ENCODE data around the gene DENND2A. TPM values are rescaled to one million over a fixed set of nuclear protein-coding genes. Genes with fewer than 3 reads are reported as not detected.
"Not testable (repeated sequence)": the region's sequence is repeated elsewhere in the genome, so short reads cannot be mapped to it uniquely, and the experiment has no call there.

DENND2A gene
- polyA plus RNA-seq, 5 donors, result 36.9 to 43.7 (median 41.1) TPM

DNA sequence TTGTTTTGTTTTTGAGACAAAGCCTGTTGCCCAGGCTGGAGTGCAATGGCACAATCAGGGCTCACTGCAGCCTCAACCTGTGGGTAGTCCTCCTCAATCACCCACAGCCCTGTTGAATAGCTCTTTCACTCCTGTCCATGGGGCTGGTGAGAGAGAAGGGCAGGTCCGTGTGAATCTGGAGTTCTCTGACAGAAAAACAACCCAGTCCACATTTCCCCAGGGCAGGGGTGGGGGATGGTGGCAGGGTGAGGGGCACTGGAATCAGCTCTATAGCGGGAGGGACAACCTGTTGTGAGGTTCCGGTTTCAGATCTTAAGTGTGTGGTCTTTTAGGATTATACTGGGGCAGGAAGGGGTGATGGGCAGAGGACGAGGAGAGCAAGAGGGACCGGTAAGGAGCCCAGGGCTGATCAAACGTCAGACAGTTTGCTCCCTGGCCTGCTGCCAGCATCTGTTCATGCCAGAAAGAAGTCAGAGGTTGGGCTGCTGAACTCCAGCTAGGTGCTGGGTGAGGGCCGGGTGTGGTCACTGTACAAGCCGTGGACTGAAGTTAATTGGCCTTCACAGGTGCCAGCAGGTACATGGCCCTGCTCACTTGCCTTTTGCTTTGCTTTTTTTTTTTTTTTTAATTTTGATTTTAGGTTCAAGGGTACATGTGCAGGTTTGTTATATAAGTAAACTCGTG lies 128.2 kb downstream of the DENND2A start:
- DNase-seq, result no peak

DNA sequence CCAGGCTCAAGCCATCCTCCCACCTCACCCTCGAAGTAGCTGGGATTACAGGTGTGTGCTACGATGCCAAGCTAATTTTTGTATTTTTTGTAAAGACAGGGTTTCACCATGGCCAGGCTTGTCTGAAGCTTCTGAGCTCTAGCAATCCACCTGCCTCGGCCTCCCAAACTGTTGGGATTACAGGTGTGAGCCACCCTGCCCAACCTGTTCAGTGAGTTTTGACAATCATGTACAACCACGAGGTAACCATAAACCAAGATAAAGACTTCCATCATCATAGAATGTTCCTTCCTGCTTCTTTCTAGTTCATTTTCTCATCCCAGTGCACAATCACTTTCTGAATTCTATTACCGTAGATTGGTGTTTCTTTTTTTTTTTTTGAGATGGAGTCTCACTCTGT lies 130.8 kb downstream of the DENND2A start:
- no peak for DNase-seq

DNA sequence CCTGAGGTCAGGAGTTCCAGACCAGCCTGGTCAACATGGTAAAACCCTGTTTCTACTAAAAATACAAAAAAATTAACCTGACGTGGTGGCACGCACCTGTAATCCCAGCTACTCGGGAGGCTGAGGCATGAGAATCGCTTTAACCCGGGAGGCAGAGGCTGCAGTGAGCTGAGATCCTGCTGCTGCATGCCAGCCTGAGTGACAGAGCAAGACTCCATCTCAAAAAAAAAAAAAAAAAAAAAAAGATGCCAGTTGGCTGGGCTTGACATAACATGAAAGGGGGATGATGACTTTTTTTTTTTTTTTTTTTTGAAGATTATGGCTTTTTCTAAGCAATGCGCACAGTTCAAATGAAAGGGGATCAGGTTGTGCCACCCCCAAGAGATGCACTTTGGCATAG lies 133.1 kb downstream of the DENND2A start:
- not testable (repeated sequence) for DNase-seq

DNA sequence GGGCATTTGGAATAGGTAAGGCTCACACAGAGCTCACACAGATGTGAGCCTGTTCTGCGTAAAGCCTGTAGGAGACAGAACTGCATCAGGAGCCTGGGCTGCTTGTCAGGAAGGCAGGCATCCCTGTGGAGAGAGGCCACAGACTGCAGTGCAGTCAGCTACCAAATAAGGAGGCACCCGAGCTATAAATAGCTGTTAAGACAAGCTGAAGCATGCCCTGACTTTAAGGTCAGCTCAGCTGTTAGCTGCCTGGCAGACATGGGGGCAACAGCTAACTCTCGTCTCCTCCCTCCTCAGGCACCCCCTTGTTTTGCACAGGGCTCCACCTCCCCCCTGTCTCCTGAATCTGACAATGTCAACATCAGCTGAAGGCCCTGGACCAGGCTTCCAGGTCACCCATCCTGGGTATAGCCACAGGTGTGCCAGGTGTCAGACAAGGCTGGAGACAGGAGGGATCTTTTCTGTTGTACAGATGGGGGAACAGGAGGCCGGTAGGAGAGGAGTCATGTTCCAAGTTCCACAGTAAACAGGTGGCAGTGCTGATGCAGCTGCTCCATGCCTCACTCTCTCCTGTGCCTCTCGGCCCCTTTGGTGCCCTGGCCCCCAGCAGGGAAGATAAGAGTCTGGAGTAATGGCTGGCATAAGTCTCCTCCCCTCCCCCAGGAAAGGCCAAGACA lies 133.7 kb downstream of the DENND2A start:
- no peak for DNase-seq

DNA sequence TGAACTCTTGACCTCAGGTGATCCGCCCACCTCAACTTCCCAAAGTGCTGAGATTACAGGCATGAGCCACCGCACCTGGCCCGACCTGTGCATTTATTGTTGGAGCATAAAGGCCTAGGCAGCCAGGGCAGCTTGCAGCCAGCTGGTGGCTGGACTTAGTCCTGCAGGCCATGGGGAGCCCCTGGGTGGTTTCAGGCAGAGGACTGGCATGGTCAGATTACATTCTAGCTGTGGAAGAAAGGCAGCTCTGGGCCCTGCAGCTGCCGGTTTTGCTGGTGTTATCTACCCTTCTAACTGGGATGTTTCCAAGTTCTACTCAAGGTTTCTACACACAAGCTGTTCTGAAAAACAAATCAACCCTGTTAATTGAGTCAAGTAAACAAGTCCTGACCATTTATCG lies 138.6 kb downstream of the DENND2A start:
- DNase-seq, result no peak

DNA sequence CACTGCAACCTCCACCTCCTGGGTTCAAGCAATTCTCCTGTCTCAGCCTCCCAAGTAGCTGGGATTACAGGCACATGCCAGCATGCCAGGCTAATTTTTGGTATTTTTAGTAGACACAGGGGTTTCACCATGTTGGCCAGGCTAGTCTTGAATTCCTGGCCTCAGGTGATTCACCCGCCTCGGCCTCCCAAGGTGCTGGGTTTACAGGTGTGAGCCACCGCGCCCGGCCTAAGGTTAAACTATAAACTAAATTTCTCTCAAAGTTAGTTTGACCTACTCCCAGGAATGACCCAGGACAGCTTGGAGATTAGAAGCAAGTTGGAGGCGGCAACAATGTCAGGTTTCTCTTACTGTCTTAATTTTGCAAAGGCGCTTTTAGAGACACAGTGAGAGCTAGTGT lies 142.8 kb downstream of the DENND2A start:
- not testable (repeated sequence) for DNase-seq

DNA sequence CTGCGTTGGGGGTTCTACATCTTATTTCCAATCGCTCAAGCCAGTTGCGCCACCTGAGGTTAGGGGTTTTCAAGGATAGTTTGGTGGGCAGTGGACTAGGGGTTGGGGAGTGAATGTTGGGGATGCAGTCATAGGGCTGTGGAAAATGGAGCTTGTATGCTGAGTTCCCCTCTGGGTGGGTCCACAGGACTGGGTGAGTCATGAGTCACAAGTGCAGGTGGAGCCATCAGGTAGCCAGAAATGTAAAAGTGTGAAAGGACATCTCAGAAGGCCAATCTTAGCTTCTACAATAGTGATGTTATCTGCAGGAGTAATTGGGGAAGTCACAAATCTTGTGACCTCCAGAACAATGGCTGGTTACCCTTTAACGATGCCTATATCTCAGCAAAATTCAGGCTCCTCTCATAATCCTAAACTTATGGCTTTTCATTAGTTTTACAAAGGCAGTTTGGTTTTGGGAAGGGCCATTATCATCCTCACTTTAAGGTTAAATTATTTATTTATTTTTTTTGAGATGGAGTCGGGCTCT lies 143.3 kb downstream of the DENND2A start:
- no peak for DNase-seq

DNA sequence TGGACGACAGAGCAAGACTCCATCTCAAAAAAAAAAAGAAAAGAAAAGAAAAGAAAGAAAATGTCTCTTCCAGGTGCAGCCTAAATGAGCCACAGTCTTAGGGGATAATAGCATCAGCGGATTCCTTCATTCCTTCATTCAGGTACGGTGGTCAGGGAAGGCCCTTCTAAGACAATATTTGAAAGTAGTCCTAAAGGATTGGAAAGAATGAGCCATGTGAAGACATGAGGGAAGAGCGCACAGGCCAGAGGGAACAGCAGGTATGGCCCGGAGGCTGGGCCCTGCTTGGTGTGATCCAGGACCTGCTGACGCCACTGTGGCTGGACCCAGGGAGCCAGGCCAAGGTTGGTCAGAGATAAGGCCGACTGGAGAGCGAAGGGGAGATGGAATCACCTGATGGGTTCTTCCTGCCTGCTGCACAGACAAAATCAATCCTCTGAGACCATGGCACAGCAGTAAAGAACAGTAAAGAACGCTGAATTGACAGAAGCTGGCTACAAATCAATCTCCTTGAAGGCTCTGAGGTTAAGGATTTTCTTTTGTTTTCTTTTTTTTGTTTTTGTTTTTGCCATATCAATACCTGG lies 145.0 kb downstream of the DENND2A start:
- DNase-seq, result no peak

DNA sequence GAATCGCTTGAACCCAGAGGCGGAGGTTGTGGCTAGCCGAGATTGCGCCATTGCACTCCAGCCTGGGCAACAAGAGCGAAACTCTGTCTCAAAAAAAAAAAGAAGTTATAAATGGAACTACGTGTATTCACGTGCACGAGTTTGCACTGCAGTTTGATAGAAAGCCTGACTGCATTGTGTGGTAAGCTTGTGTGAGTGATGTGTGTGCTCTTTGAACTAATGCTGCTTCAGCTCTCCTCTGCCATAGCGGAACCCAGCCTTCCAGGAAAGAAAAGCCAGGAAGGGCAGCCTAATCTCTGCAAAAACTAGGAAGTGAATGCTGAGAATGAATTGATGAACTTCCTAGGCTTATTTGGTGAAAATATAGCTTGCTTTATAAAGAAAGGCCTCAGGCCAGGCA lies 145.7 kb downstream of the DENND2A start:
- no peak for DNase-seq

DNA sequence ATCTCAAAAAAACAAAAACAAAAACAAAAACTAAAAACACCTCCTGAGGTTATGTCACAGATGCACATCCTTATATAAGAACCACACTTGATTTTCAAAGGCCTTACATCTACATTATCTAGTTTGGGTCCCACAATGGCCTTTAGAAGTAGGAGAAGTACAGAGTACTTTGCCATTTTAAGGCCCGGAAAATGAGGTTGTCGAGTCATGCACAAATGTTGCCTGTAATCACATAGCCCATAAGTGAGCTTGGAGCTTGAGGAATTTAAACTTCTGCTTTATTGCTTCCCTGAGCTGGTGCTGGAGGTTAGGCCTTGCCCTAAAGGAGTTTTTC lies 151.6 kb downstream of the DENND2A start:
- no peak for DNase-seq

DNA sequence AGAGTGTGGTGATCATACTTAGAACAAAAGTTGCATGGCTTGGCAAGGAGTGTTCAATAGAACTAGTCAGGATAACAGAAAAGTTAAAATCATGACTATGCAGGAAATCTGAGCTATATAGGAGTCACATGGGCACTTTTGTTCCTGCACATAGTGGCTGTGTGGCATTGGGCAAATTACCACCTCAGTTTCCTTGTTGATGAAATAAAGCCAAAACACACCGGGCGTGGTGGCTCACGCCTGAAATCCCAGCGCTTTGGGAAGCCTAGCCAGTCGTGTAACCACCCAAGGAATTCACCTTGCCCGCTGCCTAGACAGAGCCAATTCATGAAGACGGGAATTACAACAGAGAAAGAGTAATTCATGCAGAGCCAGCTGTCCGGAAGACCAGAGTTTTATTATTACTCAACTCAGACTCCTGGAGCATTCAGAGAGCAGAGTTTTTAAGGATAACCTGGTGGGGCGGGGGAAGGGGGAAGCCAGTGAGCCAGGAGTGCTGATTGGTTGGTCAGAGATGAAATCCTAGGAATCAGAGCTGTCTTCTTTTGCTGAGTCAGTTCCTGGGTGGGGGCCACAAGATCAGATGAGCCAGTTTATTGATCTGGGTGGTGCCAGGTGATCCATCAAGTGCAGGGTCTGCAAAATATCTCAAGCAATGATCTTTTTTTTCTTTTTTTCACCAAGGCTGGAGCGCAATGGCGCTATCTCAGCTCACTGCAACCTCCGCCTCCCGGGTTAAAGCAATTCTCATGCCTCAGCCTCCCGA lies 154.9 kb downstream of the DENND2A start:
- DNase-seq, result no peak

DNA sequence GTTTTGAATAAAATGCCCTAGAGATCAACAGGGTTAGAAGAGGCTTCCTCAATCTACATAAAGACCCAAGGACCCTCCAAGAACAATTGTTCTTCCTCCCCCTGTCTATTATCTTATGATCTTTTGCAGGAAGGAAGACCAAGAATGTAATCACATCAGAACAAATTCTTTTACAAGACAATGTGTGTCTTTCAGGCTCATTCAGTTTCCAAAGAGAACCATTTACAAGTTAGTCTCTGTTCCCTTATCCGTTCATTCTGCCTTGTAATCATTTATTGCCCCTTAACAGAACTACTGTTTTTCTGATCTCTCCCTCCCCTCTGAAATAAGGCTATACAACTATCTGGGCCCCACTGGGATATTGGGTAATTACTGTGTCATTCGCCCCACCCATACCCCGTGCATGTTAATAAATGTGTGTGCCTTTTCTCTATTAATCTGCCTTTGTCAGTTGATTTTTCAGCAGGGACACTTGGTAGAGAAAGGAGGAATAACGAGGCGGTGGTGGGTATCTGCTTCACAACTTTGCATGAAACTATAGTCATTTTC lies 155.6 kb downstream of the DENND2A start:
- DNase-seq, result no peak

DNA sequence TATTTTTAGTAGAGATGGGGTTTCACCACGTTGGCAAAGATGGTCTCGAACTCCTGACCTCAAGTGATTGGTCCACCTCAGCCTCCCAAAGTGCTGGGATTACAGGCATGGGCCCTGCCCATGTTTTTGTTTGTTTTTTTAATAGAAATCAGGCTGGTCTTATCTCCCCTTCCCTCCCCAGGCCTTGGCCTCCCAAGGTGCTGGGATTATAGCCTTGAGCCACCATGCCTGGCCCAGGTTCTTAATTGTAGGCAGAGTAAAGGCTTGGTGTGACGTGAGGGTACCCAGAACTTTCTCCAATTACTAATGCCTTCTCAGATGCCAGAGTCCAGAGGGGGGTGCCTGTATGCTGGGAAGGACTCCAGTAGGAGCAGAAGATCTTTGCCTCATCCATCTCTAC lies 156.1 kb downstream of the DENND2A start:
- no peak for DNase-seq

DNA sequence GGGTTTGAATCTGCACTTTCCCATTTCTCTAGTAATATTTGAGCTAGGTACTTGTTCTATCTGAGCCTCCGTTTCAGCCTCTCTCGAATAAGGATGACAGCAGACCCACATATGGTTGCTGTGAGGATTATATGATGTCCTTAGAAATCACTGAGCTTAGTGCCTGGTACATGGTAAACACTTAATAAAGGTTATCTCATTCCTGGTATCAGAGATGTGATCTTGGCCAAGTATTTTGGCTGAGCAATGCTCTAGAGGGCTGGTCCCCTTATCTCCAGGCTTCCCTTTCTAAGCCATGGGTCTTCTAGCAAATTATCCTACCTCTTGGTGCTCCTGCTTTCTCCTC lies 160.9 kb downstream of the DENND2A start:
- DNase-seq, result no peak

DNA sequence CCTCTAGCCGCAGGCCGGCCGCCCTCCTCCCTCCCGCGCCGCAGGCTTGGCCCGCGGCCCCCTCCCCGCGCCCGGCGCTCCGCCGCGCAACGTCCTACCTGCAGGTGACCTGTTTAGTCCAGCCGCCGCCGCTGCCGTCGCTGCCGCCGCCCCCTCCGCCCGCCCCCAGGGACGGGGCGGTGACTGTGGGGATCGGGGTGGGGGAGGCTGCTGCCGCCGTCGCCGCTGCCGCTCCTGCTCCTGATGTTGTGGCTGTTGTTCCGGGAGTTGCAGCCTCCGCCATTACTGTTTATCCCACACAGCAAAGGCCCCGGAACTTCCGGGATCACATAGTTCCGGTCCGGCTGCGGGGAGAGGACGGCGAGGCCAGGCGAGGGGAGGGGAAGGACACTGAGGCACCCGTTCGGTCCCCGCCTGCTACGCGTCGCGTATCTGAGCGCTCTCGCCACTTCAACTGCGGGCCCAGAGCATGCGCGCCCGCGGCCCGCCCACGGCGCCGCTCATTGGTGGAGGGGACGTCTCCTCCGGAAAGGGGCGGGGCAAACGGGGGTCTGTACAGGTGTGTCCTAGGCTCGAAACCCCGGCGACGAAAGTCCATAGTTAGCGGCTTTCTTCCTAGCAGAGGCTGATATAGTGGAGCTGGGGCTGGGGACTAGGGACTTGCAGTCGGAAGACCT lies 161.4 kb downstream of the DENND2A start, which contains the start of gene MKRN1:
Gene MKRN1, minus strand, starts transcription at position 444 of the 677 bp plus-strand sequence. Its CDS starts 161 bp downstream, at position 283.
- DNase-seq, result peak; percentile 91

DNA sequence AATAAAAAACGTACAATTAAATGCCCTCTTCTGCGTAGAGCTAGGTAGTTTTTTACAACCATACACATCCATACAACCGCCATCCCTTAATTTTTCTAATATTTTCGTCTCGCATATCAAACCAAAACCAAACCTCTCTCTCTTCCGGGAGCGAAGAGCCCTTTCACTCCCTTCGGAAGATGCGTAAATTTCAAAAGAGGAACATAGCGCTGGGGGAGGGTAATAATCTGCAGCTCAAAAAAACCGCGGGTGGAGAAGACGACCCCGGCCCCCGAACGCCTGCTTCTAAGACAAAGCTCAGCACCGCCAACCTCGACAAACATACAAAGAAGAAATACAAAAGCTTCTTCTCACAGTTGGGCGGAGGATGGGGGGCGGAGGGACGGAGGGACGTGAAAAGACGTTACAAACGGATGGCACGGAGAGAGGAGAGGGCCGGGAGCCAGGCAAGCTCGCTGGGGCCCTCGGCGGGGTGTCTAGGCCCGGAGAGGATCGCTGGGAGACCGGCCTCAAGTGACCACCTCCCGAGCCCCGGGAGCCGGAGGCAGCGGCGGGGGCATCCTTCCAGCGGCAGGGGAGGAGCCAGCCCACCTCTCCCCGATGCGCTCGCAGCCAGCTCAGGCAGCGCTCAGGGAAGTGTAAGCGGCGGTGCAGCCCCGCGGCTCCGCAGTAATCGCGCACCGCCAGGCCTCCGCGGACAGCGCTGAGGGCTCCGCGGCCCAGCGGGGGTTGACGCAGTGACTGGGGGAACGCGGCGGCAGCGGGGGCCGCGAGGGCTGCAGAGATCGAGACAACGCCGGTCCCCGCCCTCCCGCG lies 162.2 kb downstream of the DENND2A start:
- peak; percentile 32 to 43 for DNase-seq

DNA sequence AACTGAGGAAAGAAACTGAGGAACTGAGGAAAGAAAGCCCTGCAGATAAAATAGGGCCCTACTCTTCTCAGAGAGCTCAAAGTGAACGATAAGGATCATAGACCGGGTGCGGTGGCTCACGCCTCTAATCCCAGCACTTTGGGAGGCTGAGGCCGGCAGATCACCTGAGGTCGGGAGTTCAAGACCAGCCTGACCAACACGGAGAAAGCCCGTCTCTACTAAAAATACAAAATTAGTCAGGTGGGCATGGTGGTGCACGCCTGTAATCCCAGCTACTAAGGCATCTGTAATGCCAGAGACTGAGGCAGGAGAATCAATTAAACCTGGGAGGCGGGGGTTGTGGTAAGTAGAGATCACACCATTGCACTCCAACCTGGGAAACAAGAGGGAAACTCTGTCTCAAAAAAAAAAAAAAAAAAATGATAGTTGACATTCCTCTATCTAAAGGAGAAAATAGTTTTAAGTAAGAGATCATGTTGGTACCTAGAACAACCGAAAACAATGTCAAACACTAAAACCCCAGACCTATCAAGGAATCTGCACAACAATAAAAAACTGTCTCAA lies 163.8 kb downstream of the DENND2A start:
- no peak for DNase-seq

DNA sequence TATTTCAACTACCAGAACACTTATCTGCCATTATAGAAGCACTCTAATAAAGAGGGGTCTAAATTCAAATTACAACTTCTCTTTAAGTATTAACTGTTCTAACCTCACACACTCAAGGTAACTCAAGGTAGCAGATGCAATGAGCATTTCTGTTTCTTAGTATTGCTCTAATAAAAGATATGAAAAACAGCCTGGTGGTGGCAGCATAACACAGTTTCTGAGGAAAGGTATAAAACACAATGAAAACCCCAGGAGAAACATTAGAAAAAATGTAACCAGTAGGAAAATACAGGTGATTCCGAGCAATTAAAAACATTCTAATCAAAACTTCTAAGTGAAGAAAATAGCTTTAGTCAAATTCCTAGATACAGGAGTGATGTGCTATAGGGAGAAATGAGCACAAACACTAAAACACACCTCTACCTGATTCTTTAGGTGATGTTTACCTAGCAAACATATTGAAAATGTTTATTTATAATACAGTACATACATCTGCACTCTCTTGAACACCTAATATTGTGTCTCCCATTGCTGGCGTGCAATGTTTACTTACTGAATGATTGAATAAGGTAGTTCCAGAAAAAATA lies 164.8 kb downstream of the DENND2A start:
- DNase-seq, result peak; percentile 12 to 21

Measured in right lung (tissue), 5 donors.